SK-N-SH (cell line): ENCODE results near the gene EPS8L2. TPM values are rescaled to one million over a fixed set of nuclear protein-coding genes. Genes with fewer than 3 reads are reported as not detected.

Source experiments
- CTCF ChIA-PET: fragments of 300-600, 350-600 bp; formaldehyde crosslinking; extraction: SDS; loops from one replicate; lab custom pipeline; 2021; lab: Yijun Ruan, JAX
- POLR2A ChIA-PET: fragments of 350-600 bp; sonication (Branson Sonifier 250); formaldehyde crosslinking; extraction: SDS; loops from one replicate; lab custom pipeline; 2020; ENCODE audit warnings: antibody characterized with exemption, inconsistent platforms; lab: Yijun Ruan, JAX
- DNase-seq: peaks from one replicate; pipeline ENCODE4 v3.0.0; 2012
- H2AFZ ChIP-seq: fragments of 200-600 bp; sonication (generic); 2 replicates; pipeline ENCODE4 v1.8.1; 2016; ENCODE audit warnings: antibody characterized with exemption, mild to moderate bottlenecking, low read depth
- H3F3A ChIP-seq: fragments of 200-600 bp; sonication (generic); replicated peaks from 2 replicates; pipeline ENCODE3; 2016; ENCODE audit warnings: antibody characterized with exemption, mild to moderate bottlenecking; ENCODE audit not compliant: insufficient read depth
- H3K27ac ChIP-seq, 2 experiments: fragments of 200-500 bp in 1 of 2; fragments of 200-600 bp in 1 of 2; sonication (Bioruptor generic) in 1 of 2; sonication (generic), shearing (Covaris generic) in 1 of 2; 2 replicates each; pipeline versions ENCODE4 v1.5.1 to v1.6.1; 2014 to 2016; ENCODE audit warnings: low read depth in 2 of 2, inconsistent platforms in 1 of 2, low read length in 1 of 2, mild to moderate bottlenecking in 1 of 2, mixed read lengths in 1 of 2
- H3K27me3 ChIP-seq: fragments of 200-600 bp; sonication (generic), shearing (Covaris generic); 2 replicates; pipeline ENCODE4 v1.6.1; 2016; ENCODE audit warnings: mixed run types; ENCODE audit not compliant: insufficient read depth
- H3K36me3 ChIP-seq, 2 experiments: fragments of 200-500 bp in 1 of 2; fragments of 200-600 bp in 1 of 2; sonication (Bioruptor generic) in 1 of 2; sonication (generic) in 1 of 2; replicated peaks in 1 of 2; 2 replicates each; pipeline versions ENCODE3 to v1.5.1; 2014 to 2016; ENCODE audit warnings: low read length in 1 of 2, mild to moderate bottlenecking in 1 of 2; ENCODE audit not compliant: insufficient read depth in 2 of 2, control insufficient read depth in 1 of 2
- H3K4me1 ChIP-seq, 2 experiments: fragments of 200-500 bp in 1 of 2; fragments of 200-600 bp in 1 of 2; sonication (Bioruptor generic) in 1 of 2; sonication (generic), shearing (Covaris generic) in 1 of 2; 2 replicates each; pipeline versions ENCODE4 v1.5.1 to v1.6.1; 2014 to 2016; ENCODE audit warnings: low read depth in 1 of 2, low read length in 1 of 2, mixed run types in 1 of 2; ENCODE audit not compliant: insufficient read depth in 2 of 2, control insufficient read depth in 1 of 2
- H3K4me2 ChIP-seq: fragments of 200-600 bp; sonication (generic), shearing (Covaris generic); 2 replicates; pipeline ENCODE4 v1.6.1; 2017; ENCODE audit warnings: mixed run types
- H3K4me3 ChIP-seq, 2 experiments: fragments of 200-500 bp in 1 of 2; fragments of 200-600 bp in 1 of 2; sonication (Bioruptor generic) in 1 of 2; sonication (generic), shearing (Covaris generic) in 1 of 2; 2 replicates each; pipeline versions ENCODE4 v1.5.1 to v1.8.1; 2014 to 2016; ENCODE audit warnings: low read depth in 2 of 2, inconsistent platforms in 1 of 2, low read length in 1 of 2, mild to moderate bottlenecking in 1 of 2, mixed read lengths in 1 of 2, moderate library complexity in 1 of 2
- H3K79me2 ChIP-seq: fragments of 200-600 bp; sonication (generic); 2 replicates; pipeline ENCODE4 v1.8.1; 2017; ENCODE audit warnings: mild to moderate bottlenecking; ENCODE audit not compliant: insufficient read depth
- H3K9ac ChIP-seq: fragments of 200-600 bp; sonication (generic); 2 replicates; pipeline ENCODE4 v1.6.1; 2017; ENCODE audit warnings: mixed run types
- H3K9me2 ChIP-seq: fragments of 200-600 bp; sonication (generic); 2 replicates; pipeline ENCODE4 v1.6.1; 2017; ENCODE audit warnings: mixed run types
- H3K9me3 ChIP-seq: fragments of 200-600 bp; sonication (generic); 2 replicates; pipeline ENCODE4 v1.6.1; 2017; ENCODE audit warnings: mixed run types, mild to moderate bottlenecking, moderate library complexity
- H4K20me1 ChIP-seq: fragments of 200-600 bp; sonication (generic); 2 replicates; pipeline ENCODE4 v1.6.1; 2017; ENCODE audit warnings: mild to moderate bottlenecking, mixed run types; ENCODE audit not compliant: insufficient read depth
- ELF1 ChIP-seq: IDR thresholded peaks from 2 replicates; pipeline ENCODE4 v1.4.0; 2012
- EP300 ChIP-seq, 2 experiments: IDR thresholded peaks; 2 replicates each; pipeline versions ENCODE4 v1.4.0 to v1.6.1; 2012; ENCODE audit warnings: borderline replicate concordance in 1 of 2, low read depth in 1 of 2, low read length in 1 of 2
- FOXJ3 ChIP-seq: sonication (generic); formaldehyde crosslinking; IDR thresholded peaks from 2 replicates; pipeline ENCODE4 v1.5.1; 2020; ENCODE audit warnings: mild to moderate bottlenecking, missing genetic modification reagents
- FOXM1 ChIP-seq: IDR thresholded peaks from 2 replicates; pipeline ENCODE4 v1.4.0; 2012; ENCODE audit warnings: low read depth, mild to moderate bottlenecking
- GATA2 ChIP-seq: sonication (generic); formaldehyde crosslinking; IDR thresholded peaks from 2 replicates; pipeline ENCODE4 v1.5.0; 2020; ENCODE audit warnings: mild to moderate bottlenecking, missing genetic modification reagents
- IRF3 ChIP-seq: fragments of 150-350 bp; IDR thresholded peaks from 2 replicates; pipeline ENCODE4 v1.6.1; 2016; ENCODE audit warnings: mild to moderate bottlenecking, low read depth, low read length
- JUND ChIP-seq: IDR thresholded peaks from 2 replicates; pipeline ENCODE4 v1.4.0; 2012
- MAX ChIP-seq: IDR thresholded peaks from 2 replicates; pipeline ENCODE4 v1.4.0; 2012; ENCODE audit warnings: low read depth
- MEF2A ChIP-seq: IDR thresholded peaks from 2 replicates; pipeline ENCODE4 v1.4.0; 2012; ENCODE audit warnings: low read depth, borderline replicate concordance
- MXI1 ChIP-seq: IDR thresholded peaks from 2 replicates; pipeline ENCODE4 v1.6.1; 2012; ENCODE audit warnings: mild to moderate bottlenecking, low read depth, low read length, improper control_type of control experiment
- NFIC ChIP-seq: IDR thresholded peaks from 2 replicates; pipeline ENCODE4 v1.4.0; 2012; ENCODE audit warnings: borderline replicate concordance
- PBX3 ChIP-seq: IDR thresholded peaks from 2 replicates; pipeline ENCODE4; 2012
- POLR2AphosphoS5 ChIP-seq: IDR thresholded peaks from 2 replicates; pipeline ENCODE4 v1.6.1; 2012; ENCODE audit warnings: low read depth, low read length
- RAD21 ChIP-seq: IDR thresholded peaks from 2 replicates; pipeline ENCODE4 v1.6.1; 2012; ENCODE audit warnings: mild to moderate bottlenecking, low read length
- RXRA ChIP-seq: IDR thresholded peaks from 2 replicates; pipeline ENCODE4 v1.4.0; 2012; ENCODE audit warnings: low read depth, mild to moderate bottlenecking, borderline replicate concordance
- SMC3 ChIP-seq: IDR thresholded peaks from 2 replicates; pipeline ENCODE4 v1.6.1; 2012; ENCODE audit warnings: low read depth, low read length, improper control_type of control experiment
- TCF12 ChIP-seq: IDR thresholded peaks from 2 replicates; pipeline ENCODE4 v1.4.0; 2012
- USF2 ChIP-seq: fragments of 150-350 bp; IDR thresholded peaks from 2 replicates; pipeline ENCODE4 v1.6.1; 2017; ENCODE audit warnings: antibody characterized with exemption, low read length, low read depth, borderline replicate concordance
- WGBS: methylation state at CpG from one replicate; pipeline ENCODE4 v1.1.6; 2017; ENCODE audit warnings: low lambda C conversion rate; 5-methylcytosine and 5-hydroxymethylcytosine counted together
- polyA plus RNA-seq, 3 experiments: library from polyadenylated mRNA; depleted of rRNA; stranded (reverse); fragments of >200 nt; gene quantifications; 2 replicates each; pipeline ENCODE4 v1.2.3, GENCODE V29; 2012
- TF ChIP-seq, protein P1 (sequence below): IDR thresholded peaks from 2 replicates; pipeline ENCODE4 v1.6.1; 2012; ENCODE audit warnings: mild to moderate bottlenecking, low read depth, low read length, moderate library complexity

Gene EPS8L2
- polyA plus RNA-seq, 1 of the 3 experiments (the other 2 are of a cell fraction), result 0.74 TPM

- CTCF ChIA-PET, result interaction anchor here (1.0 to 1.3 kb wide), 3 partner anchors 42 to 44 kb away, joined by 3 to 5 read pairs (median 3); no protein-coding TSS in a partner anchor
- TF ChIP-seq GATA2 (no peak), FOXM1 (no peak), FOXJ3 (CRISPR knock-in tag) (no peak), POLR2AphosphoS5 (no peak), JUND (no peak), EP300 (IDR thresholded peaks at IDR 0.05; ENCODE audit: borderline replicate concordance in 1 of 2, low read depth in 1 of 2, low read length in 1 of 2) (no peak), MEF2A (no peak), IRF3 (no peak), MXI1 (no peak), USF2 (no peak)
- TF ChIP-seq, all 33 proteins: peak for 0
- Histone ChIP-seq H3K79me2 (no peaks in the 10 kb centered on the region), H3K9ac (no peak overlapping the region), H3K36me3 (peaks cover 21 to 39% of the 10 kb centered on the region in 2 experiments), H3K4me1 (peaks cover 0 to 12% of the 10 kb centered on the region in 2 experiments; a peak in 1 of 4 replicates), H3K27me3 (no peaks in the 10 kb centered on the region), H3K4me2 (no peak overlapping the region), H3K27ac (no peak overlapping the region), H3K9me2 (no peaks in the 10 kb centered on the region), H3K4me3 (no peak overlapping the region), H3F3A (no peaks in the 10 kb centered on the region), H4K20me1 (no peaks in the 10 kb centered on the region), H3K9me3 (no peaks in the 10 kb centered on the region), H2AFZ (no peak overlapping the region)
- POLR2A ChIA-PET, result no interaction called here
- DNase-seq, result no peak
- 96% methylated on average over 32 of the region's 36 CpGs for WGBS
These were observed 26.5 kb upstream of the EPS8L2 start for GRCh38 chr11:679271-680207.

DNA sequence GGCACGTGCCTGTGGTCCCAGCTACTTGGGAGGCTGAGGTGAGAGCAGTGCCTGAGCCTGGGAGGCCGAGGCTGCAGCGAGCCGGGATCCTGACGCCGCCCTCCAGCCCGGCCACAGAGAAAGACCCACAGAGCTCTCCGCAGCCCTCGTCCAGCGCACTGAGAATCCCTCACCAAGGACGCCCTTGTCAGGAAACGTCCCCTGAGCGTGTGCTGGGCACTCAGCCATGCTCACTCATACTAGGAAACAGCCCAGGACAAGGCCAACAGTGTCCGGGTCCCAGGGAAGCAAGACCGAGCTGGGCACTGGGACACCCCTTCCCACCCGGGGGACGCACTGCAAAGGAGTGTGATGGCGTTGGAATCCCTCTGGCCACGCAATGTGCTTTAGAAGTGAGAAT is 25.6 kb upstream of the EPS8L2 start:
- Histone ChIP-seq H2AFZ (no peak overlapping the region), H3K27me3 (no peaks in the 10 kb centered on the region), H3K4me3 (no peak overlapping the region), H3K9me3 (no peaks in the 10 kb centered on the region), H3K27ac (no peak overlapping the region), H3K9ac (no peak overlapping the region), H3K4me1 (peaks cover 0 to 12% of the 10 kb centered on the region in 2 experiments; a peak in 1 of 4 replicates), H3K79me2 (no peaks in the 10 kb centered on the region), H3K9me2 (no peaks in the 10 kb centered on the region), H4K20me1 (no peaks in the 10 kb centered on the region), H3F3A (no peaks in the 10 kb centered on the region), H3K36me3 (peaks cover 22 to 41% of the 10 kb centered on the region in 2 experiments), H3K4me2 (no peak overlapping the region)
- no peak for DNase-seq
- WGBS, result 98% methylated on average over 19 of the region's 19 CpGs
- POLR2A ChIA-PET, result no interaction called here
- CTCF ChIA-PET, result interaction anchor here (1.0 to 1.3 kb wide), 2 partner anchors 41 to 43 kb away, joined by 3 to 5 read pairs; no protein-coding TSS in a partner anchor
- TF ChIP-seq TCF12 (no peak), RAD21 (no peak), GATA2 (no peak), JUND (no peak), NFIC (no peak), MAX (no peak), MXI1 (no peak), SMC3 (no peak), FOXM1 (no peak), MEF2A (no peak), ELF1 (no peak), RXRA (no peak), PBX3 (no peak)
- TF ChIP-seq, protein P1, sequence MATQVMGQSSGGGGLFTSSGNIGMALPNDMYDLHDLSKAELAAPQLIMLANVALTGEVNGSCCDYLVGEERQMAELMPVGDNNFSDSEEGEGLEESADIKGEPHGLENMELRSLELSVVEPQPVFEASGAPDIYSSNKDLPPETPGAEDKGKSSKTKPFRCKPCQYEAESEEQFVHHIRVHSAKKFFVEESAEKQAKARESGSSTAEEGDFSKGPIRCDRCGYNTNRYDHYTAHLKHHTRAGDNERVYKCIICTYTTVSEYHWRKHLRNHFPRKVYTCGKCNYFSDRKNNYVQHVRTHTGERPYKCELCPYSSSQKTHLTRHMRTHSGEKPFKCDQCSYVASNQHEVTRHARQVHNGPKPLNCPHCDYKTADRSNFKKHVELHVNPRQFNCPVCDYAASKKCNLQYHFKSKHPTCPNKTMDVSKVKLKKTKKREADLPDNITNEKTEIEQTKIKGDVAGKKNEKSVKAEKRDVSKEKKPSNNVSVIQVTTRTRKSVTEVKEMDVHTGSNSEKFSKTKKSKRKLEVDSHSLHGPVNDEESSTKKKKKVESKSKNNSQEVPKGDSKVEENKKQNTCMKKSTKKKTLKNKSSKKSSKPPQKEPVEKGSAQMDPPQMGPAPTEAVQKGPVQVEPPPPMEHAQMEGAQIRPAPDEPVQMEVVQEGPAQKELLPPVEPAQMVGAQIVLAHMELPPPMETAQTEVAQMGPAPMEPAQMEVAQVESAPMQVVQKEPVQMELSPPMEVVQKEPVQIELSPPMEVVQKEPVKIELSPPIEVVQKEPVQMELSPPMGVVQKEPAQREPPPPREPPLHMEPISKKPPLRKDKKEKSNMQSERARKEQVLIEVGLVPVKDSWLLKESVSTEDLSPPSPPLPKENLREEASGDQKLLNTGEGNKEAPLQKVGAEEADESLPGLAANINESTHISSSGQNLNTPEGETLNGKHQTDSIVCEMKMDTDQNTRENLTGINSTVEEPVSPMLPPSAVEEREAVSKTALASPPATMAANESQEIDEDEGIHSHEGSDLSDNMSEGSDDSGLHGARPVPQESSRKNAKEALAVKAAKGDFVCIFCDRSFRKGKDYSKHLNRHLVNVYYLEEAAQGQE, result no peak
